Activated naive CD4-positive, alpha-beta T cell treated with anti-CD3 and anti-CD28 coated beads for 36 hours (primary cell): ENCODE measurements around the gene FCGR3A. TPM values are rescaled to one million over a fixed set of nuclear protein-coding genes. Genes with fewer than 3 reads are reported as not detected.
"Not testable (repeated sequence)": the region's sequence is repeated elsewhere in the genome, so short reads cannot be mapped to it uniquely, and the experiment has no call there.

Source experiments
- CTCF ChIA-PET: fragments of 350-600 bp; sonication (Branson Sonifier 250); formaldehyde crosslinking; loops from one replicate; lab custom pipeline; 2021; ENCODE audit warnings: antibody characterized with exemption; lab: Charles Lee
- DNase-seq: peaks from one replicate; pipeline ENCODE4 v3.0.0-alpha.2; 2020
- H3K27ac Mint-ChIP-seq: one replicate; pipeline ENCODE4 v1.8.0; 2021; ENCODE audit warnings: mild to moderate bottlenecking, mixed read lengths
- H3K27me3 Mint-ChIP-seq: one replicate; pipeline ENCODE4 v1.8.0; 2021; ENCODE audit warnings: low read depth, mixed read lengths
- H3K36me3 Mint-ChIP-seq: one replicate; pipeline ENCODE4 v1.8.0; 2021; ENCODE audit warnings: low read depth, mixed read lengths
- H3K4me1 Mint-ChIP-seq: one replicate; pipeline ENCODE4 v1.8.0; 2021; ENCODE audit warnings: low read depth, mixed read lengths
- H3K4me3 Mint-ChIP-seq: one replicate; pipeline ENCODE4 v1.8.0; 2021; ENCODE audit warnings: mild to moderate bottlenecking, moderate library complexity, mixed read lengths
- H3K9me3 Mint-ChIP-seq: one replicate; pipeline ENCODE4 v1.8.0; 2021; ENCODE audit warnings: mixed read lengths
- intact Hi-C: fragments of 100-400 bp; cut with micrococcal nuclease; formaldehyde crosslinking; loops from one replicate; pipeline ENCODE4 v1.15.1; 2023
- total RNA-seq, 2 experiments: library from RNA; stranded (reverse); gene quantifications; one replicate each; pipeline ENCODE4 v1.2.3, GENCODE V29; 2021

The FCGR3A gene
- total RNA-seq, 2 experiments from 2014 or later, result 0.19 TPM; not detected in 1

DNA sequence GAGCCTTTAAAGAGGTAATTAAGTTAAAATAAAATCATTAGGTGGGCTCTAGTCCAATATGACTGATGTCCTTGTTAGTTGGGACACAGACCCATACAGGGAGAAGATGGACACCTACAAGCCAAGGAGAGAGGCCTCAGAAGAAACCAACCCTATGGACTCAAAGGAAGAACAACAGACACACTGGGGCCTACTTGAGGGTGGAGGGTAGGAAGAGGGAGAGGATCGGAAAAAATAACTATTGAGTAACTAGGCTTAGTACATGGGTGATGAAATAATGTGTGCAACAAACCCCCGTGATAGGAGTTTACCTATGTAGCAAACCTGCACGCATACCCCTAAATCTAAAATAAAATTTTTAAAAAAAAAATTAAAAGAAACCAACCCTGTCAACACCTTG lies 4.7 kb upstream of the FCGR3A start:
- H3K36me3 Mint-ChIP-seq, DNase-seq, H3K9me3 Mint-ChIP-seq, H3K27me3 Mint-ChIP-seq, H3K4me3 Mint-ChIP-seq: not testable (repeated sequence)
- intact Hi-C loops, result loop anchor here (2.0 kb wide), 1 partner anchor 14 kb away; no protein-coding TSS in a partner anchor
- CTCF ChIA-PET, result interaction anchor here (0.7 kb wide), 1 partner anchor 67 kb away, joined by 3 read pairs; no protein-coding TSS in a partner anchor
- H3K27ac Mint-ChIP-seq, result peak overlapping the region; percentile 46
- peaks cover 12% of the 10 kb centered on the region for H3K4me1 Mint-ChIP-seq

DNA sequence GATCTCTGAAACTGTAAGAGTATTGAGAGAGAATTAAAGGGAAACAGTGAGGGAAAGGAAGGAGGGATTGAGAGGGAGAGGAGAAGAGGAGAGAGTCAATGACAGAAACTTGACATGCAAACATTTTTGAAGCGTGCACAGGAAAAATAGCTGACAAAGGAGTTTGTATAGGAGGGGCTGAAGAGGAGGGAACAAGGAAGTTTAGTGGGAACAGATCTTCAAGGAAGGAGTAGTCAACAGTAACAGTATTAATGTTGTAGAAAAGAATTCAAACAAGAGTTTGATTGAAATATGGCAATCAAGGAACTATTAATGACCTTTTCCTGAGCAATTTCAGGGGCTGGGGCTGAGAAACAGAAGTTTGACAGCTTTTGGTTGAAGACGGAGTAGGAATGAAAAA lies 4.0 kb upstream of the FCGR3A start:
- CTCF ChIA-PET, H3K27ac Mint-ChIP-seq, H3K4me3 Mint-ChIP-seq, DNase-seq, H3K9me3 Mint-ChIP-seq, H3K27me3 Mint-ChIP-seq, H3K36me3 Mint-ChIP-seq: not testable (repeated sequence)
- peaks cover 12% of the 10 kb centered on the region for H3K4me1 Mint-ChIP-seq
- intact Hi-C loops, result loop anchor here (2.0 kb wide), 1 partner anchor 13 kb away; no protein-coding TSS in a partner anchor

DNA sequence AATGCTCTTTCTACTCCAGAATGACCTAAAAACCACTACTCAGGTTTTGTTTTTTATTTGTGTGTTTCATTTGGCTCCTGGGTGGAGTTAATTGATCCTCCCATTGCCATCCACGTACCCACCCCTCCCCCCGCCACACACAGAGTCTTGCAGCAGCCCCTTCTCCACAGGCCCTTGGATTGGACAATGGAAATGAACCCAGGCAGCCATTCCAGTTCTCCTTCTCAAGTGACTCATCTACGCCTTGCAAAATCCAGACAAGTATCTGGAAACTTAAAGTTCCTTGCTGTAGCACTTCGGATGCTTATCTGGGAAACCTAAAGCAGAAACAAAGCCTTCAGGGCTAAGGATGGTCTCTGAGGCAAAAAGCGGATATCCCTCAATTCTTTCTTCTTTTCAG lies 1.3 kb upstream of the FCGR3A start:
- H3K9me3 Mint-ChIP-seq, H3K36me3 Mint-ChIP-seq, intact Hi-C loops, H3K27me3 Mint-ChIP-seq, DNase-seq, CTCF ChIA-PET, H3K4me3 Mint-ChIP-seq, H3K27ac Mint-ChIP-seq: not testable (repeated sequence)
- peaks cover 12% of the 10 kb centered on the region for H3K4me1 Mint-ChIP-seq

- intact Hi-C loops, H3K27me3 Mint-ChIP-seq, H3K27ac Mint-ChIP-seq, H3K4me3 Mint-ChIP-seq, H3K36me3 Mint-ChIP-seq, H3K4me1 Mint-ChIP-seq, DNase-seq, CTCF ChIA-PET, H3K9me3 Mint-ChIP-seq: not testable (repeated sequence)
Measured at GRCh38 chr1:161548749-161549406, 740 bp downstream of the FCGR3A start.

- H3K4me3 Mint-ChIP-seq, CTCF ChIA-PET, DNase-seq, H3K27ac Mint-ChIP-seq, H3K4me1 Mint-ChIP-seq, intact Hi-C loops, H3K27me3 Mint-ChIP-seq, H3K36me3 Mint-ChIP-seq, H3K9me3 Mint-ChIP-seq: not testable (repeated sequence)
Measured at GRCh38 chr1:161547995-161548741, 1.4 kb downstream of the FCGR3A start.

GRCh38 chr1:161545005-161545731 lies 4.5 kb downstream of the FCGR3A start:
- H3K27ac Mint-ChIP-seq, H3K4me3 Mint-ChIP-seq, H3K27me3 Mint-ChIP-seq, intact Hi-C loops, H3K9me3 Mint-ChIP-seq, H3K36me3 Mint-ChIP-seq, CTCF ChIA-PET, DNase-seq: not testable (repeated sequence)
- H3K4me1 Mint-ChIP-seq, result peaks cover 31% of the 10 kb centered on the region

DNA sequence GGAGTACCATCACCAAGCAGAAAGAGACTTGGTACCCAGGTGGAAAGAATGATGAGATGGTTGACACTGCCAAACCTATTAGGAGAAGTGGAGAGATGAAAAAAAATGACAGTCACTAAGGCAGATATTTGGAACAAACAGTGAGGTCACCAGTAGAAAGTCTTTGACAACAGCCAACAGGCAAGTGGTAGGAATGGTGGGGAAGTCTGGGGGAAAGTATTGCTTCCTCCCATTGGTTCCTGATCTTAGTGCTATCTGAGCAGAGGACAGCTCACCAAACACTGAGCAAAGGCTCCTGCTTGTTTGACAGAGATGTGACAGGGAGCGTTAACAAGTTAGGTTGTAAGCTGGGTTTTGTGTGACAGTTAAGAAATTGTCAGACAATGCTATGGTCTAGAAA lies 6.5 kb downstream of the FCGR3A start:
- CTCF ChIA-PET, DNase-seq, H3K27me3 Mint-ChIP-seq, H3K4me3 Mint-ChIP-seq, H3K36me3 Mint-ChIP-seq, H3K27ac Mint-ChIP-seq, H3K9me3 Mint-ChIP-seq: not testable (repeated sequence)
- H3K4me1 Mint-ChIP-seq, result peaks cover 37% of the 10 kb centered on the region
- intact Hi-C loops, result loop anchor here (5.0 kb wide), 2 partner anchors 79 to 419 kb away; no protein-coding TSS in a partner anchor

DNA sequence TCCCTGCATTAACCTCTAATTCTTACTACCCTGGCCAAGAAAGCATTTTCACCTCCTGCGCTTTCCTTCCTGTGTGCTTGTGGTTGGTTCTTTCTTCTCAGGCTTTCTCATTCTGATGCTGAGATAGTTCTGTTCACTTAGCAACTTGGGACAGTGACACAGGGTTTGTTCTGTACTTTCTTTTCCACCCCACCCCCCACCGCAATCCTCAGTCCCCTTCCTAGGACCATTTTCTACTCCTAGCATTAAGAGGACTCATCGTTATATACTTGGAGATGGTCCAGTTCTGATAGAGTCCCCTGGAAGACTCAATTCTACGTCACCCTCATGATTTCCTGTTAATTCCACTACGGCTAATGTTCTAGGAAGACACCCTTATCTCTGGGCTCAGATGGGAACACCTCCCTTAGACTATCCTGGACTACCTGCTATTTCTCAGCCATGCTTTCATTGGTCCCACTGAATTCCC lies 7.5 kb downstream of the FCGR3A start:
- peak overlapping the region; percentile 19 for H3K4me3 Mint-ChIP-seq
- CTCF ChIA-PET, H3K9me3 Mint-ChIP-seq, H3K27me3 Mint-ChIP-seq, H3K27ac Mint-ChIP-seq, H3K36me3 Mint-ChIP-seq: not testable (repeated sequence)
- H3K4me1 Mint-ChIP-seq, result peaks cover 37% of the 10 kb centered on the region
- DNase-seq, result peak; percentile 75
- intact Hi-C loops, result loop anchor here (5.0 kb wide), 2 partner anchors 80 to 420 kb away; no protein-coding TSS in a partner anchor

- Mint-ChIP-seq H3K4me3 (peak overlapping the region; percentile 79), H3K27ac (peak overlapping the region; percentile 69), H3K4me1 (peaks cover 37% of the 10 kb centered on the region)
- not testable (repeated sequence) for H3K36me3 Mint-ChIP-seq, H3K27me3 Mint-ChIP-seq, H3K9me3 Mint-ChIP-seq
- DNase-seq, result peak; percentile 16
- intact Hi-C loops, result loop anchor here (1.0 to 5.0 kb wide), 4 partner anchors 9 to 422 kb away; no protein-coding TSS in a partner anchor
- CTCF ChIA-PET, result interaction anchor here (1.1 to 1.4 kb wide), 4 partner anchors 9 to 252 kb away, joined by 3 to 4 read pairs (median 4); no protein-coding TSS in a partner anchor
Measured at GRCh38 chr1:161540570-161540960, 9.1 kb downstream of the FCGR3A start.

DNA sequence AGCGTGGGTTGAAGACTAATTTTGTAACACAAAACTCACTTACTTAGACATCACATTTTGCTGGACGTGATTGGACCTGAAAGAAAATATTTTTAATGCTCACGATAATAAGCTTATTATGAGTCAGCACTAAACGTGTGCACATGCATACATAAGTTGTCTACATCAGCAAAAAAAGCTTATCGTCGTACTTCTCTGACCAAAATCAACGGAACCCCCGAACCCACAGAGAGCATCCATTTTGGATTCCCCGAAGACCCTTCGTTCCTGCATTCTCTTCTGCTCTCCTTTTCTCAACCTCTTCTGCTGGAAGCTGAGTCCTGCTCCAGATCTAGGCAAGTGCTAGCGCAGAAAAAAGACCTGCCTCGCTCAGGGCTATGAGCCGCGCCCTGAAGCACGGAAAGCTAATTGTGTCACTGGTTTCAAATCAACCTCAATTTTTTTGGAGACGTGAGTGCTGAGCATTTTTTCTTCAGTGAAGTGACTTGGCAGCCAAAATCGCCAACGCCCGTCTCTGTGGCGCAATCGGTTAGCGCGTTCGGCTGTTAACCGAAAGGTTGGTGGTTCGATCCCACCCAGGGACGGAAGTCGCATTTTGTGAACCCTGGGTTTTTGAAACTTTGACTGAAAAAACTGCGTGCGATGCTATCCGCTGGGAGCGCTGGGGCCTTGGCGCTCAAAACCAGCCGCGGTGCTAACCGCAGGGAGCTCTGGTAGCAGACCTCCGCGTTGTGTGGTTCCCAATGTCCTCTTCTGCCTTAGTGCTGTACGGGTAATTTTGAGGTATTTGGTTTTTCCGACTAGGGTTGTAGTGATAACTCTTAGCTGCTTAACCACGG lies 9.7 kb downstream of the FCGR3A start:
- Mint-ChIP-seq H3K4me1 (peaks cover 35% of the 10 kb centered on the region), H3K27ac (peak overlapping the region; percentile 69), H3K4me3 (peak overlapping the region; percentile 79)
- intact Hi-C loops, result loop anchor here (1.0 to 5.0 kb wide), 4 partner anchors 9 to 422 kb away; no protein-coding TSS in a partner anchor
- not testable (repeated sequence) for H3K27me3 Mint-ChIP-seq, H3K36me3 Mint-ChIP-seq, H3K9me3 Mint-ChIP-seq
- CTCF ChIA-PET, result interaction anchor here (0.7 to 1.4 kb wide), 6 partner anchors 8 to 253 kb away, joined by 3 to 4 read pairs (median 3); partner anchors contain the start of gene HSPA6
- peak; percentile 96 for DNase-seq

GRCh38 chr1:161538925-161539479 lies 10.6 kb downstream of the FCGR3A start:
- H3K27me3 Mint-ChIP-seq, H3K36me3 Mint-ChIP-seq, H3K27ac Mint-ChIP-seq, H3K9me3 Mint-ChIP-seq, intact Hi-C loops, DNase-seq: not testable (repeated sequence)
- CTCF ChIA-PET, result interaction anchor here (0.7 to 1.2 kb wide), 4 partner anchors 15 to 254 kb away, joined by 3 to 4 read pairs (median 4); partner anchors contain the start of gene HSPA6
- Mint-ChIP-seq H3K4me3 (peak overlapping the region; percentile 79), H3K4me1 (peaks cover 35% of the 10 kb centered on the region)
